Activated naive CD4-positive, alpha-beta T cell treated with anti-CD3 and anti-CD28 coated beads, Interleukin-2, amount 50 U/mL, for 24 hours (primary cell): ENCODE measurements around the gene TMEM61.

ENCODE experiments used
- H3K27ac Mint-ChIP-seq: one replicate; pipeline ENCODE4 v1.8.0; 2021; ENCODE audit warnings: mild to moderate bottlenecking, mixed read lengths
- H3K27me3 Mint-ChIP-seq: one replicate; pipeline ENCODE4 v1.8.0; 2021; ENCODE audit warnings: mixed read lengths
- H3K36me3 Mint-ChIP-seq: one replicate; pipeline ENCODE4 v1.8.0; 2021; ENCODE audit warnings: mixed read lengths
- H3K4me1 Mint-ChIP-seq: one replicate; pipeline ENCODE4 v1.8.0; 2021; ENCODE audit warnings: mixed read lengths
- H3K4me3 Mint-ChIP-seq: one replicate; pipeline ENCODE4 v1.8.0; 2021; ENCODE audit warnings: mild to moderate bottlenecking, mixed read lengths
- H3K9me3 Mint-ChIP-seq: one replicate; pipeline ENCODE4 v1.8.0; 2021; ENCODE audit warnings: mixed read lengths

The TMEM61 gene

GRCh38 chr1:54973205-54973921 lies 7.1 kb upstream of the TMEM61 start:
- H3K27ac Mint-ChIP-seq: no peak overlapping the region
- H3K4me1 Mint-ChIP-seq: no peaks in the 10 kb centered on the region
- H3K27me3 Mint-ChIP-seq: peaks cover 12% of the 10 kb centered on the region
- H3K9me3 Mint-ChIP-seq: no peaks in the 10 kb centered on the region
- no peak overlapping the region for H3K4me3 Mint-ChIP-seq
- H3K36me3 Mint-ChIP-seq: no peaks in the 10 kb centered on the region

- Mint-ChIP-seq H3K9me3 (no peaks in the 10 kb centered on the region), H3K4me3 (no peak overlapping the region), H3K27me3 (peaks cover 11% of the 10 kb centered on the region), H3K27ac (no peak overlapping the region), H3K4me1 (no peaks in the 10 kb centered on the region), H3K36me3 (no peaks in the 10 kb centered on the region)
Observed at GRCh38 chr1:54975356-54976108, 4.9 kb upstream of the TMEM61 start.

GRCh38 chr1:54976747-54977146 lies 3.7 kb upstream of the TMEM61 start:
- no peak overlapping the region for H3K27ac Mint-ChIP-seq
- no peaks in the 10 kb centered on the region for H3K4me1 Mint-ChIP-seq
- no peak overlapping the region for H3K4me3 Mint-ChIP-seq
- H3K27me3 Mint-ChIP-seq: peaks cover 18% of the 10 kb centered on the region
- H3K36me3 Mint-ChIP-seq: no peaks in the 10 kb centered on the region
- H3K9me3 Mint-ChIP-seq: no peaks in the 10 kb centered on the region

GRCh38 chr1:54977533-54978297 lies 2.7 kb upstream of the TMEM61 start:
- Mint-ChIP-seq H3K9me3 (no peaks in the 10 kb centered on the region), H3K4me1 (no peaks in the 10 kb centered on the region), H3K27ac (no peak overlapping the region), H3K4me3 (no peak overlapping the region), H3K36me3 (no peaks in the 10 kb centered on the region), H3K27me3 (peaks cover 23% of the 10 kb centered on the region)

GRCh38 chr1:54978528-54979326 lies 1.7 kb upstream of the TMEM61 start:
- no peak overlapping the region for H3K27ac Mint-ChIP-seq
- H3K36me3 Mint-ChIP-seq: no peaks in the 10 kb centered on the region
- H3K4me3 Mint-ChIP-seq: no peak overlapping the region
- no peaks in the 10 kb centered on the region for H3K4me1 Mint-ChIP-seq
- H3K9me3 Mint-ChIP-seq: no peaks in the 10 kb centered on the region
- peaks cover 23% of the 10 kb centered on the region for H3K27me3 Mint-ChIP-seq

GRCh38 chr1:54979327-54979891 lies 1.0 kb upstream of the TMEM61 start:
- Mint-ChIP-seq H3K27ac (no peak overlapping the region), H3K9me3 (no peaks in the 10 kb centered on the region), H3K27me3 (peaks cover 25% of the 10 kb centered on the region), H3K4me3 (no peak overlapping the region), H3K36me3 (no peaks in the 10 kb centered on the region), H3K4me1 (no peaks in the 10 kb centered on the region)

- no peaks in the 10 kb centered on the region for H3K36me3 Mint-ChIP-seq
- H3K9me3 Mint-ChIP-seq: no peaks in the 10 kb centered on the region
- no peaks in the 10 kb centered on the region for H3K4me1 Mint-ChIP-seq
- no peak overlapping the region for H3K27ac Mint-ChIP-seq
- H3K4me3 Mint-ChIP-seq: no peak overlapping the region
- H3K27me3 Mint-ChIP-seq: peaks cover 24% of the 10 kb centered on the region
Observed at GRCh38 chr1:54980046-54980527, 341 bp upstream of the TMEM61 start.

GRCh38 chr1:54981466-54981865 lies 1.0 kb downstream of the TMEM61 start:
- Mint-ChIP-seq H3K27ac (no peak overlapping the region), H3K36me3 (no peaks in the 10 kb centered on the region), H3K4me1 (no peaks in the 10 kb centered on the region), H3K4me3 (no peak overlapping the region), H3K9me3 (no peaks in the 10 kb centered on the region), H3K27me3 (peaks cover 24% of the 10 kb centered on the region)

GRCh38 chr1:54982739-54983138 lies 2.3 kb downstream of the TMEM61 start:
- Mint-ChIP-seq H3K36me3 (no peaks in the 10 kb centered on the region), H3K4me1 (no peaks in the 10 kb centered on the region), H3K9me3 (no peaks in the 10 kb centered on the region), H3K27ac (no peak overlapping the region), H3K4me3 (no peak overlapping the region), H3K27me3 (peaks cover 24% of the 10 kb centered on the region)

- Mint-ChIP-seq H3K27me3 (peaks cover 21% of the 10 kb centered on the region), H3K4me3 (no peak overlapping the region), H3K9me3 (no peaks in the 10 kb centered on the region), H3K36me3 (no peaks in the 10 kb centered on the region), H3K4me1 (no peaks in the 10 kb centered on the region), H3K27ac (no peak overlapping the region)
Observed at GRCh38 chr1:54984131-54984842, 3.9 kb downstream of the TMEM61 start.

GRCh38 chr1:54985556-54985955 lies 5.1 kb downstream of the TMEM61 start:
- peaks cover 16% of the 10 kb centered on the region for H3K27me3 Mint-ChIP-seq
- no peak overlapping the region for H3K4me3 Mint-ChIP-seq
- no peaks in the 10 kb centered on the region for H3K36me3 Mint-ChIP-seq
- H3K27ac Mint-ChIP-seq: no peak overlapping the region
- no peaks in the 10 kb centered on the region for H3K4me1 Mint-ChIP-seq
- no peaks in the 10 kb centered on the region for H3K9me3 Mint-ChIP-seq

GRCh38 chr1:54986025-54986424 lies 5.6 kb downstream of the TMEM61 start:
- Mint-ChIP-seq H3K4me1 (no peaks in the 10 kb centered on the region), H3K9me3 (no peaks in the 10 kb centered on the region), H3K4me3 (no peak overlapping the region), H3K36me3 (no peaks in the 10 kb centered on the region), H3K27ac (no peak overlapping the region), H3K27me3 (peaks cover 15% of the 10 kb centered on the region)

GRCh38 chr1:54986533-54986932 lies 6.1 kb downstream of the TMEM61 start:
- Mint-ChIP-seq H3K27me3 (peaks cover 10% of the 10 kb centered on the region), H3K4me3 (no peak overlapping the region), H3K27ac (peak overlapping the region; percentile 26), H3K9me3 (no peaks in the 10 kb centered on the region), H3K36me3 (no peaks in the 10 kb centered on the region), H3K4me1 (no peaks in the 10 kb centered on the region)

GRCh38 chr1:54987427-54987826 lies 7.0 kb downstream of the TMEM61 start:
- Mint-ChIP-seq H3K27ac (no peak overlapping the region), H3K36me3 (no peaks in the 10 kb centered on the region), H3K4me3 (no peak overlapping the region), H3K9me3 (no peaks in the 10 kb centered on the region), H3K4me1 (no peaks in the 10 kb centered on the region), H3K27me3 (peaks cover 3% of the 10 kb centered on the region)
